Loucy (cell line): Measurements from ENCODE around the gene TMEM178B.

Experiments
- H2AFZ ChIP-seq: fragments of 200-600 bp; sonication (generic); 2 replicates; pipeline ENCODE4 v1.6.0; 2016; ENCODE audit warnings: antibody characterized with exemption, mild to moderate bottlenecking, low read length, moderate library complexity
- H3F3A ChIP-seq: fragments of 200-600 bp; 2 replicates; pipeline ENCODE4 v1.6.0; 2016; ENCODE audit warnings: antibody characterized with exemption, low read depth, mild to moderate bottlenecking
- H3K27me3 ChIP-seq: fragments of 200-600 bp; sonication (generic); 2 replicates; pipeline ENCODE4 v1.6.1; 2014; ENCODE audit warnings: low read length, mild to moderate bottlenecking; ENCODE audit not compliant: insufficient read depth, poor library complexity, severe bottlenecking
- H3K36me3 ChIP-seq: fragments of 200-600 bp; sonication (generic); 2 replicates; pipeline ENCODE4 v1.6.1; 2016; ENCODE audit warnings: low read length; ENCODE audit not compliant: insufficient read depth
- H3K4me1 ChIP-seq: fragments of 200-600 bp; sonication (generic); 2 replicates; pipeline ENCODE4 v1.5.1; 2014; ENCODE audit warnings: low read length, mild to moderate bottlenecking; ENCODE audit not compliant: insufficient read depth, poor library complexity, severe bottlenecking
- H3K4me2 ChIP-seq: fragments of 200-600 bp; sonication (generic); 2 replicates; pipeline ENCODE4 v1.6.0; 2014; ENCODE audit warnings: antibody characterized with exemption, low read length, low read depth, mild to moderate bottlenecking; ENCODE audit not compliant: poor library complexity, severe bottlenecking
- H3K4me3 ChIP-seq: fragments of 200-600 bp; sonication (generic); 2 replicates; pipeline ENCODE4 v1.5.1; 2014; ENCODE audit warnings: low read length, mild to moderate bottlenecking, mixed read lengths; ENCODE audit not compliant: poor library complexity, severe bottlenecking
- H3K79me2 ChIP-seq: fragments of 200-600 bp; sonication (generic); 2 replicates; pipeline ENCODE4 v1.6.1; 2014; ENCODE audit warnings: low read length; ENCODE audit not compliant: insufficient read depth
- H3K9ac ChIP-seq: fragments of 200-600 bp; sonication (generic); 2 replicates; pipeline ENCODE4 v1.6.0; 2014; ENCODE audit warnings: mild to moderate bottlenecking, low read depth, low read length, moderate library complexity; ENCODE audit not compliant: poor library complexity, severe bottlenecking
- H3K9me2 ChIP-seq: fragments of 200-600 bp; sonication (generic); replicated peaks from 2 replicates; pipeline ENCODE4 v1.6.1; 2016; ENCODE audit warnings: low read depth, low read length, mixed read lengths
- H3K9me3 ChIP-seq: fragments of 200-600 bp; sonication (generic); 2 replicates; pipeline ENCODE4 v1.6.1; 2014; ENCODE audit warnings: mild to moderate bottlenecking, antibody characterized with exemption, low read length, low read depth; ENCODE audit not compliant: insufficient read depth
- H4K20me1 ChIP-seq: fragments of 200-600 bp; sonication (generic); 2 replicates; pipeline ENCODE4 v1.6.0; 2014; ENCODE audit warnings: antibody characterized with exemption, low read length, mild to moderate bottlenecking; ENCODE audit not compliant: insufficient read depth, poor library complexity, severe bottlenecking
- EZH2phosphoT487 ChIP-seq: fragments of 200-600 bp; IDR thresholded peaks from 2 replicates; pipeline ENCODE4 v1.6.1; 2018; ENCODE audit warnings: antibody characterized with exemption, mild to moderate bottlenecking, moderate library complexity, borderline replicate concordance
- TF ChIP-seq, protein P1 (sequence below): fragments of 200-600 bp; sonication (generic); conservative IDR thresholded peaks from 2 replicates; pipeline ENCODE4 v1.5.1; 2014; ENCODE audit warnings: mild to moderate bottlenecking, antibody characterized with exemption, low read length

The TMEM178B gene

DNA sequence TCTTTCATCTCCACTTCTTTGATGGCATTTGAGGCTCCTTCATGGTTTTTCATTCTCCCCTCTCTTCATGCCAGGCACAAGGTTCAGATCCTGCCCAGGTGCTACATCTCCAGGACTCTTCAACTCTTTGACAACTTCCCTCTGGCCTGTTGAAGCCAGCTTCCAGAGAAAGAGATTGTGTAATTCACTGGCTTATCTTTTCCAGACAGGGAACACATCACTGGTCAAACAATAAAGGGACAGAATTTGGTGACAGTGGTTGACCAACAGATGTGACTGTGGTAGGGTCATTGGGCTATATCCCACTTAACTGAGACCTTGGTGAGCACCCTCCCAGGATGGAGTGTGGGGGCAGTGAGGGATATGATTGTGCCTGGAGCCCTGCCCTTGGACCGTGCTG lies 365.9 kb downstream of the TMEM178B start:
- Histone ChIP-seq H2AFZ (no peak overlapping the region), H4K20me1 (no peaks in the 10 kb centered on the region), H3F3A (no peaks in the 10 kb centered on the region)

DNA sequence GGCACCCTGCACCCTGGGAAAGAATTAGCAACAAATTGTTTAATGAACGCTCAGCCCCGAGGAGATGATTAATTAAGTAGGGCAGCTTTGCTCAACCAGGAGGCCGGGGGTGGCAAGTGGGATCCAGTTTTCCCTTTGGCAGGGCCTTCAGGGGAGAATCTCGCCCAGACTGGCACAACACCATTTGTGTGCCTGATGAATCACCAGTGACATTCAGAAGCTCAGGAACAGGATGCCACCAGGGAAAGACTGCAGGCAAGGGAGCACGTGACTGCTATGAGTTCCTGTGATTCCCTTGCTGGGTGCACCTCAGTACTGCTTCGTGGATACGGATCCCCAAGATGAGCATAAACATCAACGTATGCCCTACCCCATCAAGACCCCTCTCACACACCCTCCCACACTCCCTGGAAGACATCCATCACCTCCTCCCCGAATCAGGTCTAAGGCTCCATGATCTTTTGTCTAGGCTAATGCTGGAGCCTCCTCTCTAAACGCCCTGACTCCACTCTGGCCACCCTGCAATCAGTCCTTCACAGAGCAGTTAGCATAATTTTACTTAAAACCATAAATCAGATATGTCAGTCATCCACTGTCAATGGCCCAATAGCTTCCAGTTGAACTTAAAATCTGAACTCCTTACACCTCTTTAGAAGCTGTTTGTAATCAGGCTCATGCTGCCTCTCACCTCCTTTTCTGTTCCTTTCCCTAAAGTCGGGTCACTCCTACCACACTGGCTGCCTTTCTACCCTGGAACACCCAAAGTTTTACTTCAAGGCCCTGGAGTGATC lies 368.2 kb downstream of the TMEM178B start:
- Histone ChIP-seq H3K9me2 (no peaks in the 10 kb centered on the region), H3K27me3 (no peaks in the 10 kb centered on the region), H2AFZ (no peak overlapping the region), H3F3A (no peaks in the 10 kb centered on the region), H3K9me3 (no peaks in the 10 kb centered on the region; the same call in 1 of the 2 replicates), H4K20me1 (no peaks in the 10 kb centered on the region), H3K79me2 (no peaks in the 10 kb centered on the region), H3K4me2 (no peak overlapping the region), H3K4me3 (no peak overlapping the region), H3K36me3 (no peaks in the 10 kb centered on the region), H3K4me1 (no peaks in the 10 kb centered on the region), H3K9ac (no peak overlapping the region)
- no peak for TF ChIP-seq EZH2phosphoT487
- TF ChIP-seq, protein P1, sequence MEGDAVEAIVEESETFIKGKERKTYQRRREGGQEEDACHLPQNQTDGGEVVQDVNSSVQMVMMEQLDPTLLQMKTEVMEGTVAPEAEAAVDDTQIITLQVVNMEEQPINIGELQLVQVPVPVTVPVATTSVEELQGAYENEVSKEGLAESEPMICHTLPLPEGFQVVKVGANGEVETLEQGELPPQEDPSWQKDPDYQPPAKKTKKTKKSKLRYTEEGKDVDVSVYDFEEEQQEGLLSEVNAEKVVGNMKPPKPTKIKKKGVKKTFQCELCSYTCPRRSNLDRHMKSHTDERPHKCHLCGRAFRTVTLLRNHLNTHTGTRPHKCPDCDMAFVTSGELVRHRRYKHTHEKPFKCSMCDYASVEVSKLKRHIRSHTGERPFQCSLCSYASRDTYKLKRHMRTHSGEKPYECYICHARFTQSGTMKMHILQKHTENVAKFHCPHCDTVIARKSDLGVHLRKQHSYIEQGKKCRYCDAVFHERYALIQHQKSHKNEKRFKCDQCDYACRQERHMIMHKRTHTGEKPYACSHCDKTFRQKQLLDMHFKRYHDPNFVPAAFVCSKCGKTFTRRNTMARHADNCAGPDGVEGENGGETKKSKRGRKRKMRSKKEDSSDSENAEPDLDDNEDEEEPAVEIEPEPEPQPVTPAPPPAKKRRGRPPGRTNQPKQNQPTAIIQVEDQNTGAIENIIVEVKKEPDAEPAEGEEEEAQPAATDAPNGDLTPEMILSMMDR: no peak

More for the DNA sequence above, 365.9 kb downstream of the TMEM178B start:
- Histone ChIP-seq H3K4me2 (no peak overlapping the region), H3K4me3 (no peak overlapping the region), H3K4me1 (no peaks in the 10 kb centered on the region), H3K9me3 (no peaks in the 10 kb centered on the region; the same call in 1 of the 2 replicates), H3K27me3 (no peaks in the 10 kb centered on the region), H3K79me2 (no peaks in the 10 kb centered on the region), H3K9me2 (no peaks in the 10 kb centered on the region), H3K9ac (no peak overlapping the region), H3K36me3 (no peaks in the 10 kb centered on the region)
- TF ChIP-seq, protein P1: no peak
- TF ChIP-seq EZH2phosphoT487: no peak

DNA sequence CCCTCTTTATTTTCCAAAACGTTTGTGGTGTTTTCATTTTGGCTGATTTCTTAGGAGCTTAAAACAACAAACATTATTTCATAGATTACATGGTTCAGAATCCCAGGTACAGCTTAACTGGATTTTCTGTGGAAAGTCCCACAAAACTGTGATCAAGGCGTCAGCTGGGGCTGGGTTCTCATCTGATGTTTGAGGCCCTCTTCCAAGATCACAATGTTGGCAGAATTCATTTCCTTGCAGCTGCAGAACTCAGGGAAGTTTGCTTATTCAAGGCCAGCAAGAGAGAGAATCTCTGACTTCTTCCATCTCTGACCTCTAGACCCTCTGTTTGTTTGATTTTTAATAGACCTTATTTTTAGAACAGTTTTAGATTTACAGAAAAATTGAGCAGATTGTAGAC lies 368.9 kb downstream of the TMEM178B start:
- Histone ChIP-seq H3K79me2 (no peaks in the 10 kb centered on the region), H4K20me1 (no peaks in the 10 kb centered on the region), H2AFZ (no peak overlapping the region), H3K9me2 (no peaks in the 10 kb centered on the region), H3K4me1 (no peaks in the 10 kb centered on the region), H3K4me2 (no peak overlapping the region), H3K4me3 (no peak overlapping the region), H3F3A (no peaks in the 10 kb centered on the region), H3K36me3 (no peaks in the 10 kb centered on the region), H3K27me3 (no peaks in the 10 kb centered on the region), H3K9ac (no peak overlapping the region), H3K9me3 (no peaks in the 10 kb centered on the region; the same call in 1 of the 2 replicates)
- no peak for TF ChIP-seq EZH2phosphoT487
- TF ChIP-seq, protein P1: no peak
